Measurements from ENCODE around the gene SMARCA4.
A peak's percentile ranks its signal among the peaks of the same experiment; 100 is the strongest.
"Not testable (repeated sequence)": the region's sequence is repeated elsewhere in the genome, so short reads cannot be mapped to it uniquely, and the experiment has no call there.

Gene SMARCA4

GRCh38 chr19:10929402-10929794 is 31.4 kb upstream of the SMARCA4 start:
- no peak for DNase-seq (ENCODE audit: low spot score)

- no peak for DNase-seq (ENCODE audit: low spot score)
These were observed 25.3 kb upstream of the SMARCA4 start for GRCh38 chr19:10935371-10936059.

- DNase-seq (ENCODE audit: low spot score): peak; percentile 80
These were observed 24.2 kb upstream of the SMARCA4 start for GRCh38 chr19:10936661-10937084.

GRCh38 chr19:10941649-10942048 is 19.2 kb upstream of the SMARCA4 start:
- DNase-seq (ENCODE audit: low spot score): not testable (repeated sequence)

- DNase-seq (ENCODE audit: low spot score): not testable (repeated sequence)
These were observed 17.4 kb upstream of the SMARCA4 start for GRCh38 chr19:10943412-10943811.

GRCh38 chr19:10945264-10945663 is 15.6 kb upstream of the SMARCA4 start:
- DNase-seq (ENCODE audit: low spot score): no peak

- DNase-seq (ENCODE audit: low spot score): peak; percentile 35
These were observed 13.7 kb upstream of the SMARCA4 start for GRCh38 chr19:10946958-10947657.

- DNase-seq (ENCODE audit: low spot score): no peak
These were observed 8.0 kb upstream of the SMARCA4 start for GRCh38 chr19:10952809-10953208.

- not testable (repeated sequence) for DNase-seq (ENCODE audit: low spot score)
These were observed 1.4 kb upstream of the SMARCA4 start for GRCh38 chr19:10959277-10959968.

GRCh38 chr19:10961073-10961860 is 437 bp downstream of the SMARCA4 start:
- peak; percentile 21 for DNase-seq (ENCODE audit: low spot score)

- DNase-seq (ENCODE audit: low spot score): no peak
These were observed 2.0 kb downstream of the SMARCA4 start for GRCh38 chr19:10962863-10963262.

GRCh38 chr19:10963865-10964264 is 3.0 kb downstream of the SMARCA4 start:
- DNase-seq (ENCODE audit: low spot score): no peak

GRCh38 chr19:10964903-10965302 is 4.1 kb downstream of the SMARCA4 start:
- DNase-seq (ENCODE audit: low spot score): no peak

- no peak for DNase-seq (ENCODE audit: low spot score)
These were observed 4.6 kb downstream of the SMARCA4 start for GRCh38 chr19:10965398-10965797.

- DNase-seq (ENCODE audit: low spot score): no peak
These were observed 6.0 kb downstream of the SMARCA4 start for GRCh38 chr19:10966809-10967208.

GRCh38 chr19:10968527-10969135 is 7.8 kb downstream of the SMARCA4 start:
- DNase-seq (ENCODE audit: low spot score): no peak

- no peak for DNase-seq (ENCODE audit: low spot score)
These were observed 10.4 kb downstream of the SMARCA4 start for GRCh38 chr19:10971107-10971726.

GRCh38 chr19:10975374-10976130 is 14.7 kb downstream of the SMARCA4 start:
- peak; percentile 80 for DNase-seq (ENCODE audit: low spot score)

GRCh38 chr19:10976131-10976892 is 15.5 kb downstream of the SMARCA4 start:
- no peak for DNase-seq (ENCODE audit: low spot score)

GRCh38 chr19:10977742-10978092 is 16.9 kb downstream of the SMARCA4 start:
- DNase-seq (ENCODE audit: low spot score): no peak
